H1 (cell line): ENCODE measurements around the gene PALM. TPM values are rescaled to one million over a fixed set of nuclear protein-coding genes. Genes with fewer than 3 reads are reported as not detected.

Experiments used
- CTCF ChIA-PET: fragments of 300-600 bp; sonication (Branson Sonifier 250); formaldehyde crosslinking; loops from one replicate; lab custom pipeline; 2021; ENCODE audit not compliant: partially characterized antibody; lab: Charles Lee
- POLR2A ChIA-PET: fragments of 300-600 bp; sonication (Branson Sonifier 250); formaldehyde crosslinking; loops from one replicate; lab custom pipeline; 2021; ENCODE audit warnings: inconsistent platforms; ENCODE audit not compliant: partially characterized antibody; lab: Charles Lee
- DNase-seq, 2 experiments: peaks; one replicate each; pipeline versions ENCODE4 v3.0.0 to v3.0.0-alpha.2; 2010 to 2022; ENCODE audit warnings: low spot score in 2 of 2, low read depth in 1 of 2, mixed read lengths in 1 of 2
- FAIRE-seq: peaks from 2 replicates; lab custom pipeline; 2011; peaks lifted over from hg19 to GRCh38; lab: Jason Lieb, UNC
- H2AFZ ChIP-seq: 2 replicates; pipeline ENCODE4 v1.8.1; 2012; ENCODE audit warnings: low read length, inconsistent platforms
- H2AK5ac ChIP-seq: 2 replicates; pipeline ENCODE4 v1.6.1; 2013; ENCODE audit warnings: low read depth, low read length
- H2BK120ac ChIP-seq: replicated peaks from 2 replicates; pipeline ENCODE3; 2013; ENCODE audit warnings: low read depth, low read length, inconsistent platforms
- H2BK12ac ChIP-seq: 2 replicates; pipeline ENCODE4 v1.6.1; 2013; ENCODE audit warnings: low read depth, low read length
- H2BK15ac ChIP-seq: 2 replicates; pipeline ENCODE4 v1.6.1; 2013; ENCODE audit warnings: low read length
- H2BK20ac ChIP-seq: 2 replicates; pipeline ENCODE4 v1.6.1; 2013; ENCODE audit warnings: low read length
- H2BK5ac ChIP-seq: 2 replicates; pipeline ENCODE4 v1.6.1; 2013; ENCODE audit warnings: low read depth, low read length
- H3K14ac ChIP-seq: 2 replicates; pipeline ENCODE4 v1.6.1; 2013; ENCODE audit warnings: inconsistent platforms; ENCODE audit not compliant: insufficient read length
- H3K18ac ChIP-seq: 2 replicates; pipeline ENCODE4 v1.6.1; 2013; ENCODE audit warnings: low read length; ENCODE audit errors: extremely low read depth
- H3K23ac ChIP-seq: 2 replicates; pipeline ENCODE4 v1.6.1; 2013; ENCODE audit warnings: inconsistent platforms; ENCODE audit not compliant: insufficient read length
- H3K23me2 ChIP-seq: 2 replicates; pipeline ENCODE4 v1.6.1; 2013; ENCODE audit warnings: low read depth, low read length
- H3K27ac ChIP-seq: 2 replicates; pipeline ENCODE4 v1.6.1; 2011; ENCODE audit warnings: low read depth, low read length, inconsistent platforms
- H3K27me3 ChIP-seq, 4 experiments: replicated peaks in 1 of 4; 1 replicate in 1 of 4; 2 replicates in 3 of 4; pipeline versions ENCODE4 v1.6.1 to v1.8.1; 2011 to 2013; ENCODE audit warnings: low read length in 3 of 4, mild to moderate bottlenecking in 3 of 4, inconsistent platforms in 2 of 4, mixed read lengths in 2 of 4, moderate library complexity in 1 of 4; ENCODE audit not compliant: control insufficient read depth in 3 of 4, insufficient read depth in 3 of 4; ENCODE audit errors: extremely low read depth in 1 of 4
- H3K36me3 ChIP-seq, 4 experiments: 2 replicates each; pipeline versions ENCODE4 v1.6.1 to v1.8.1; 2011 to 2013; ENCODE audit warnings: mild to moderate bottlenecking in 4 of 4, low read length in 3 of 4, moderate library complexity in 2 of 4, control low read depth in 1 of 4, inconsistent platforms in 1 of 4; ENCODE audit not compliant: insufficient read depth in 4 of 4, control insufficient read depth in 2 of 4
- H3K4ac ChIP-seq: replicated peaks from 2 replicates; pipeline ENCODE3; 2013; ENCODE audit warnings: low read length, low read depth, mixed read lengths, inconsistent platforms; ENCODE audit not compliant: insufficient read length
- H3K4me1 ChIP-seq, 4 experiments: replicated peaks in 1 of 4; 1 replicate in 1 of 4; 2 replicates in 3 of 4; pipeline versions ENCODE4 v1.6.1 to v1.8.1; 2011 to 2013; ENCODE audit warnings: low read length in 3 of 4, inconsistent platforms in 2 of 4, mixed read lengths in 1 of 4; ENCODE audit not compliant: insufficient read depth in 4 of 4, control insufficient read depth in 3 of 4
- H3K4me2 ChIP-seq, 2 experiments: 2 replicates each; pipeline versions ENCODE4 v1.6.1 to v1.8.1; 2011 to 2013; ENCODE audit warnings: low read depth in 2 of 2, low read length in 2 of 2, control low read depth in 1 of 2, inconsistent platforms in 1 of 2, mild to moderate bottlenecking in 1 of 2; ENCODE audit not compliant: insufficient read depth in 1 of 2
- H3K4me3 ChIP-seq, 4 experiments: fragments of 200-600, 300-600 bp in 1 of 4; sonication (generic), shearing (Covaris generic), sonication (Bioruptor Twin) in 1 of 4; 2 replicates each; pipeline versions ENCODE4 v1.5.1 to v1.8.1; 2011 to 2016; ENCODE audit warnings: low read length in 4 of 4, low read depth in 3 of 4, control low read depth in 2 of 4, inconsistent platforms in 2 of 4, mild to moderate bottlenecking in 2 of 4, mixed read lengths in 1 of 4, moderate library complexity in 1 of 4; ENCODE audit not compliant: insufficient read depth in 2 of 4; ENCODE audit errors: extremely low read depth in 1 of 4
- H3K56ac ChIP-seq: replicated peaks from 2 replicates; pipeline ENCODE3; 2013; ENCODE audit warnings: low read depth, mild to moderate bottlenecking, mixed read lengths, low read length, inconsistent platforms; ENCODE audit not compliant: insufficient read length
- H3K79me1 ChIP-seq: 2 replicates; pipeline ENCODE4 v1.6.1; 2013; ENCODE audit warnings: low read depth, low read length, control low read depth
- H3K79me2 ChIP-seq, 2 experiments: 2 replicates each; pipeline versions ENCODE4 v1.6.1 to v1.8.1; 2012 to 2013; ENCODE audit warnings: low read length in 2 of 2, mild to moderate bottlenecking in 2 of 2, inconsistent platforms in 1 of 2; ENCODE audit not compliant: insufficient read depth in 2 of 2, control insufficient read depth in 1 of 2
- H3K9ac ChIP-seq, 4 experiments: replicated peaks in 1 of 4; 1 replicate in 1 of 4; 2 replicates in 3 of 4; pipeline versions ENCODE4 v1.6.1 to v1.8.1; 2011 to 2013; ENCODE audit warnings: low read depth in 3 of 4, low read length in 3 of 4, control low read depth in 2 of 4, mild to moderate bottlenecking in 2 of 4, moderate library complexity in 2 of 4, inconsistent platforms in 1 of 4; ENCODE audit errors: extremely low read depth in 1 of 4
- H3K9me3 ChIP-seq, 2 experiments: 2 replicates each; pipeline versions ENCODE4 v1.6.1 to v1.8.1; 2012 to 2013; ENCODE audit warnings: mild to moderate bottlenecking in 2 of 2, moderate library complexity in 2 of 2, control low read depth in 1 of 2, inconsistent platforms in 1 of 2, low read depth in 1 of 2, low read length in 1 of 2, mixed read lengths in 1 of 2; ENCODE audit not compliant: insufficient read depth in 2 of 2
- H4K20me1 ChIP-seq, 2 experiments: replicated peaks in 1 of 2; 2 replicates each; pipeline versions ENCODE3 to v1.8.1; 2011 to 2013; ENCODE audit warnings: inconsistent platforms in 2 of 2, low read length in 2 of 2, mild to moderate bottlenecking in 1 of 2; ENCODE audit not compliant: insufficient read depth in 2 of 2, control insufficient read depth in 1 of 2
- H4K5ac ChIP-seq: 2 replicates; pipeline ENCODE4 v1.6.1; 2013; ENCODE audit warnings: low read length, low read depth, mixed read lengths, inconsistent platforms; ENCODE audit not compliant: insufficient read length
- H4K8ac ChIP-seq: 2 replicates; pipeline ENCODE4 v1.8.0; 2013; ENCODE audit warnings: mild to moderate bottlenecking, moderate library complexity, low read length, inconsistent platforms; ENCODE audit not compliant: insufficient read depth; ENCODE audit errors: extremely low read depth
- H4K91ac ChIP-seq: replicated peaks from 2 replicates; pipeline ENCODE3; 2013; ENCODE audit warnings: low read length, mixed read lengths, inconsistent platforms; ENCODE audit not compliant: insufficient read length
- CBX8 ChIP-seq: fragments of 300-800, 300-1000 bp; sonication (generic); IDR thresholded peaks from 2 replicates; pipeline ENCODE4 v1.7.1; 2016; ENCODE audit warnings: low read depth, low read length, borderline replicate concordance
- CHD1 ChIP-seq: IDR thresholded peaks from 2 replicates; pipeline ENCODE4 v1.6.1; 2012; ENCODE audit warnings: low read depth, low read length, improper control_type of control experiment
- CTCF ChIP-seq, 3 experiments: IDR thresholded peaks; 1 replicate in 2 of 3; 2 replicates in 1 of 3; pipeline versions ENCODE4 v1.5.1 to v1.6.1; 2011; ENCODE audit warnings: low read length in 3 of 3, mild to moderate bottlenecking in 3 of 3, inconsistent platforms in 2 of 3, low read depth in 1 of 3, moderate library complexity in 1 of 3; ENCODE audit not compliant: insufficient read depth in 1 of 3; ENCODE audit errors: control extremely low read depth in 1 of 3
- GTF2F1 ChIP-seq: IDR thresholded peaks from 2 replicates; pipeline ENCODE4 v1.6.1; 2012; ENCODE audit warnings: low read depth, low read length, improper control_type of control experiment, borderline replicate concordance
- SIN3A ChIP-seq, 2 experiments: IDR thresholded peaks in 1 of 2; conservative IDR thresholded peaks in 1 of 2; 2 replicates each; pipeline ENCODE4 v1.6.1; 2011 to 2012; ENCODE audit warnings: low read length in 2 of 2, improper control_type of control experiment in 1 of 2, low read depth in 1 of 2, mild to moderate bottlenecking in 1 of 2
- SUZ12 ChIP-seq: fragments of 200-600 bp; sonication (generic); IDR thresholded peaks from 2 replicates; pipeline ENCODE4 v1.6.1; 2012; ENCODE audit warnings: mild to moderate bottlenecking, inconsistent platforms, low read length, moderate library complexity, mixed read lengths
- TEAD4 ChIP-seq: IDR thresholded peaks from 2 replicates; pipeline ENCODE4 v1.6.1; 2012; ENCODE audit warnings: low read depth, low read length, inconsistent platforms, mixed read lengths
- WGBS, 2 experiments: shearing (Covaris generic) in 1 of 2; methylation state at CpG; one replicate each; pipeline versions ENCODE4 v1.1.6 to v1.1.7; 2013 to 2015; ENCODE audit warnings: low lambda C conversion rate in 2 of 2, mixed read lengths in 2 of 2, inconsistent platforms in 1 of 2, low coverage in 1 of 2, missing lambda C conversion rate in 1 of 2; ENCODE audit not compliant: insufficient replicate concordance in 2 of 2, insufficient coverage in 1 of 2, insufficient read length in 1 of 2; ENCODE audit errors: extremely low coverage in 1 of 2, missing lambda C conversion rate in 1 of 2; 5-methylcytosine and 5-hydroxymethylcytosine counted together
- polyA plus RNA-seq, 7 experiments: library from polyadenylated mRNA; depleted of rRNA in 3 of 7; stranded (reverse) in 5 of 7; unstranded in 2 of 7; fragments of >200 nt in 5 of 7; fragments of 200-250 nt in 2 of 7; gene quantifications; 1 replicate in 5 of 7; 2 replicates in 1 of 7; 4 replicates in 1 of 7; pipeline versions ENCODE4 v1.2.1 to v1.2.3, GENCODE V29; 2011 to 2013; ENCODE audit warnings: missing spikeins in 2 of 7, mixed read lengths in 2 of 7
- total RNA-seq: library from RNA; stranded (reverse); fragmentation: NEBNext Ultra II Directional; extraction: Animal tissue kit (Norgen Biotek cat#: 25700); gene quantifications from 2 replicates; pipeline ENCODE4 v1.2.1, GENCODE V29; 2021

The PALM gene
- total and polyA plus RNA-seq, 2 of the 8 experiments (the other 6 are each of a cell fraction or from before 2014, with no cell fraction given): 5.7 to 16.5 TPM

DNA sequence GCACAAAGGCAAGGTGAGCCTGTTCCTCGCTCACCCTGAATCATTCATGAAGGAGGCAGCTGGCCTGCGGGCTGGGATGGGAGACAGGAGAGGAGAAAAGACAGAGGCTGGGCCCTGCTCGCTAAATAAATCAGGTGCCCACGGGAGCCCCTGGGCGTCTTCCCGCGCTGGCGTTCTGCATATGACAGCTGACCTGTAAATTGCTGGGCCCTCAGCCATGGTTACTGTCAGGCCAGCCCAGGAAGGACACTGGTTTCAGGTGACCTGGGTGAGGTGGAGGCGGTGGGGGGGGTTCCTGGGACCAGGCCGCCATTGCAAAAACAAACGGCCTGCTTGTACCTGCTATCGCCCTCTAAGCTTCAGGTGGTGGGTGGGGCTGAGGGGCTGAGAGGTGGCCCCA, 85.1 kb downstream of the PALM start:
- no peak overlapping the region for H3K4ac ChIP-seq
- no peak overlapping the region for H3K23ac ChIP-seq
- H4K5ac ChIP-seq: no peak overlapping the region
- ChIA-PET POLR2A (interaction anchor here (0.7 to 14.0 kb wide), 5 partner anchors 9 to 20 kb away, joined by 4 to 240 read pairs (median 53); no protein-coding TSS in a partner anchor), CTCF (interaction anchor here (1.1 to 5.2 kb wide), 2 partner anchors 14 to 24 kb away, joined by 5 to 23 read pairs; no protein-coding TSS in a partner anchor)
- no peak overlapping the region for H3K18ac ChIP-seq
- H3K9me3 ChIP-seq: no peaks in the 10 kb centered on the region
- H2BK120ac ChIP-seq: no peak overlapping the region
- no peak overlapping the region for H3K4me2 ChIP-seq
- no peak overlapping the region for H2AFZ ChIP-seq
- H2BK20ac ChIP-seq: no peak overlapping the region
- peak in 1 of 2 experiments; percentile 47 for DNase-seq
- H3K14ac ChIP-seq: no peak overlapping the region
- peak overlapping the region; percentile 27 for H2BK5ac ChIP-seq
- peaks cover 7% of the 10 kb centered on the region; the same call in 1 of the 2 replicates for H3K23me2 ChIP-seq
- H2BK12ac ChIP-seq: no peak overlapping the region
- no peaks in the 10 kb centered on the region for H3K79me1 ChIP-seq
- H4K91ac ChIP-seq: peak overlapping the region; percentile 38
- H3K36me3 ChIP-seq: no peaks in the 10 kb centered on the region; a peak in 1 of 8 replicates
- H3K4me3 ChIP-seq: no peak overlapping the region
- H3K27ac ChIP-seq: no peak overlapping the region
- no peak for TF ChIP-seq CHD1
- TF ChIP-seq TEAD4: no peak
- TF ChIP-seq SUZ12: no peak
- TF ChIP-seq CBX8: no peak
- no peak for TF ChIP-seq GTF2F1
- TF ChIP-seq SIN3A (conservative IDR thresholded peaks at IDR 0.05 in 1 of 2, IDR thresholded peaks at IDR 0.05 in 1 of 2; ENCODE audit: low read depth in 1 of 2, low read length in 2 of 2): no peak
- TF ChIP-seq CTCF (IDR thresholded peaks at IDR 0.05; ENCODE audit: control extremely low read depth in 1 of 3, insufficient read depth in 1 of 3, low read depth in 1 of 3, low read length in 3 of 3): no peak
- no peak overlapping the region for H4K8ac ChIP-seq
- H3K9ac ChIP-seq: no peak overlapping the region
- H2AK5ac ChIP-seq: no peak overlapping the region
- H4K20me1 ChIP-seq: peaks cover 4 to 5% of the 10 kb centered on the region in 2 experiments
- H3K4me1 ChIP-seq: peaks cover 0 to 31% (median 17%) of the 10 kb centered on the region in 4 experiments; a peak in 6 of 7 replicates
- WGBS, 2 experiments: 95% methylated on average over 10 of the region's 12 CpGs; no CpG with 5 or more reads in 1 of the 2 experiments
- no peak overlapping the region for H2BK15ac ChIP-seq
- no peak for FAIRE-seq
- no peaks in the 10 kb centered on the region for H3K27me3 ChIP-seq
- H3K79me2 ChIP-seq: peaks cover 9 to 10% of the 10 kb centered on the region in 2 experiments
- no peak overlapping the region for H3K56ac ChIP-seq
